HL-60 (cell line): ENCODE data around the gene PPP3CA.

Experiments used
- DNase-seq, 2 experiments: peaks; one replicate each; pipeline ENCODE4 v3.0.0-alpha.2; 2010 to 2020; ENCODE audit warnings: low read depth in 1 of 2, low spot score in 1 of 2
- H3K27ac ChIP-seq: fragments of 250-450 bp; sonication (Bioruptor Pico); replicated peaks from 2 replicates; pipeline ENCODE4 v1.5.1; 2020; ENCODE audit warnings: mild to moderate bottlenecking, moderate library complexity
- H3K27me3 ChIP-seq: fragments of 250-450 bp; sonication (Bioruptor Pico); 2 replicates; pipeline ENCODE4 v1.5.1; 2021; ENCODE audit warnings: mild to moderate bottlenecking, moderate library complexity; ENCODE audit not compliant: insufficient read depth, poor library complexity, severe bottlenecking
- H3K4me3 ChIP-seq: replicated peaks from 2 replicates; pipeline ENCODE4 v1.5.1; 2011; ENCODE audit warnings: mild to moderate bottlenecking, control low read depth, low read length; ENCODE audit not compliant: insufficient read depth
- CTCF ChIP-seq: IDR thresholded peaks from one replicate; pipeline ENCODE4 v1.5.1; 2011; ENCODE audit warnings: low read length, control low read depth, inconsistent platforms; ENCODE audit not compliant: insufficient read depth
- GABPA ChIP-seq: IDR thresholded peaks from 2 replicates; pipeline ENCODE4 v1.6.1; 2012; ENCODE audit warnings: low read depth
- POLR2AphosphoS5 ChIP-seq: IDR thresholded peaks from 2 replicates; pipeline ENCODE4 v1.6.1; 2012; ENCODE audit warnings: low read depth
- REST ChIP-seq: IDR thresholded peaks from 2 replicates; pipeline ENCODE4 v1.6.1; 2012; ENCODE audit warnings: low read depth; ENCODE audit not compliant: insufficient replicate concordance
- SPI1 ChIP-seq: IDR thresholded peaks from 2 replicates; pipeline ENCODE4 v1.6.1; 2012; ENCODE audit warnings: low read depth, mild to moderate bottlenecking, borderline replicate concordance

The PPP3CA gene

GRCh38 chr4:101306764-101307615, 40.3 kb downstream of the PPP3CA start:
- DNase-seq = no peak
- Histone ChIP-seq H3K27ac (no peak overlapping the region), H3K4me3 (no peak overlapping the region), H3K27me3 (no peaks in the 10 kb centered on the region)
- TF ChIP-seq GABPA (no peak), SPI1 (no peak)

GRCh38 chr4:101306225-101306624, 41.1 kb downstream of the PPP3CA start:
- no peak for TF ChIP-seq REST
- TF ChIP-seq POLR2AphosphoS5 = no peak
- no peak for TF ChIP-seq GABPA
- TF ChIP-seq CTCF = no peak
- TF ChIP-seq SPI1 = no peak
- H3K27me3 ChIP-seq = no peaks in the 10 kb centered on the region
- H3K27ac ChIP-seq = no peak overlapping the region
- DNase-seq = no peak
- H3K4me3 ChIP-seq = no peak overlapping the region

GRCh38 chr4:101304916-101305315, 42.4 kb downstream of the PPP3CA start:
- Histone ChIP-seq H3K27me3 (no peaks in the 10 kb centered on the region), H3K27ac (no peak overlapping the region), H3K4me3 (no peak overlapping the region)
- no peak for TF ChIP-seq CTCF
- no peak for TF ChIP-seq SPI1
- no peak for TF ChIP-seq GABPA
- no peak for TF ChIP-seq POLR2AphosphoS5
- no peak for TF ChIP-seq REST
- no peak for DNase-seq

GRCh38 chr4:101299899-101300540, 47.3 kb downstream of the PPP3CA start:
- no peak for DNase-seq
- Histone ChIP-seq H3K27me3 (no peaks in the 10 kb centered on the region), H3K27ac (no peak overlapping the region), H3K4me3 (no peak overlapping the region)
- TF ChIP-seq GABPA (no peak), POLR2AphosphoS5 (no peak), REST (no peak)
